Chondrocyte (in vitro differentiated cells): ENCODE data around the gene USF1. TPM values are rescaled to one million over a fixed set of nuclear protein-coding genes. Genes with fewer than 3 reads are reported as not detected.

Source experiments
- DNase-seq: peaks from one replicate; pipeline ENCODE4 v3.0.0; 2021; ENCODE audit warnings: mixed read lengths, low spot score
- H3K27ac Mint-ChIP-seq: one replicate; pipeline ENCODE4 v1.8.0; 2021; ENCODE audit warnings: mild to moderate bottlenecking, moderate library complexity, mixed read lengths; ENCODE audit not compliant: unreplicated experiment
- H3K27me3 Mint-ChIP-seq: 2 replicates; pipeline ENCODE4 v1.8.0; 2021; ENCODE audit warnings: low read depth, mixed read lengths
- H3K36me3 Mint-ChIP-seq: 2 replicates; pipeline ENCODE4 v1.8.0; 2021; ENCODE audit warnings: low read depth, mixed read lengths
- H3K4me1 Mint-ChIP-seq: 2 replicates; pipeline ENCODE4 v1.8.0; 2021; ENCODE audit warnings: low read depth, mild to moderate bottlenecking, mixed read lengths
- H3K4me3 Mint-ChIP-seq: one replicate; pipeline ENCODE4 v1.8.0; 2021; ENCODE audit warnings: mild to moderate bottlenecking, moderate library complexity, mixed read lengths; ENCODE audit not compliant: unreplicated experiment
- H3K9me3 Mint-ChIP-seq: 2 replicates; pipeline ENCODE4 v1.8.0; 2021; ENCODE audit warnings: low read depth, mixed read lengths
- total RNA-seq: library from RNA; stranded (reverse); gene quantifications from 3 replicates; pipeline ENCODE4 v1.2.1, GENCODE V29; 2021
- TF ChIP-seq, protein P1 (sequence below): fragments of 200-600 bp; sonication (generic); IDR thresholded peaks from 2 replicates; pipeline ENCODE4 v1.5.0; 2021; ENCODE audit warnings: antibody characterized with exemption, mild to moderate bottlenecking, moderate library complexity

USF1 gene
- total RNA-seq, 1 donor from 2014 or later, result 35.3 TPM

GRCh38 chr1:161012420-161012819 lies 33.4 kb downstream of the USF1 start:
- Mint-ChIP-seq H3K9me3 (no peaks in the 10 kb centered on the region), H3K36me3 (no peaks in the 10 kb centered on the region), H3K4me3 (no peak overlapping the region), H3K4me1 (no peaks in the 10 kb centered on the region), H3K27ac (no peak overlapping the region), H3K27me3 (peaks cover 3% of the 10 kb centered on the region)
- TF ChIP-seq, protein P1, sequence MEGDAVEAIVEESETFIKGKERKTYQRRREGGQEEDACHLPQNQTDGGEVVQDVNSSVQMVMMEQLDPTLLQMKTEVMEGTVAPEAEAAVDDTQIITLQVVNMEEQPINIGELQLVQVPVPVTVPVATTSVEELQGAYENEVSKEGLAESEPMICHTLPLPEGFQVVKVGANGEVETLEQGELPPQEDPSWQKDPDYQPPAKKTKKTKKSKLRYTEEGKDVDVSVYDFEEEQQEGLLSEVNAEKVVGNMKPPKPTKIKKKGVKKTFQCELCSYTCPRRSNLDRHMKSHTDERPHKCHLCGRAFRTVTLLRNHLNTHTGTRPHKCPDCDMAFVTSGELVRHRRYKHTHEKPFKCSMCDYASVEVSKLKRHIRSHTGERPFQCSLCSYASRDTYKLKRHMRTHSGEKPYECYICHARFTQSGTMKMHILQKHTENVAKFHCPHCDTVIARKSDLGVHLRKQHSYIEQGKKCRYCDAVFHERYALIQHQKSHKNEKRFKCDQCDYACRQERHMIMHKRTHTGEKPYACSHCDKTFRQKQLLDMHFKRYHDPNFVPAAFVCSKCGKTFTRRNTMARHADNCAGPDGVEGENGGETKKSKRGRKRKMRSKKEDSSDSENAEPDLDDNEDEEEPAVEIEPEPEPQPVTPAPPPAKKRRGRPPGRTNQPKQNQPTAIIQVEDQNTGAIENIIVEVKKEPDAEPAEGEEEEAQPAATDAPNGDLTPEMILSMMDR, result no peak
- no peak for DNase-seq

GRCh38 chr1:161009602-161010211 lies 36.1 kb downstream of the USF1 start:
- Mint-ChIP-seq H3K27ac (no peak overlapping the region), H3K4me1 (no peaks in the 10 kb centered on the region), H3K9me3 (no peaks in the 10 kb centered on the region), H3K27me3 (no peaks in the 10 kb centered on the region), H3K4me3 (no peak overlapping the region), H3K36me3 (no peaks in the 10 kb centered on the region)
- TF ChIP-seq, protein P1, result no peak
- no peak for DNase-seq

DNA sequence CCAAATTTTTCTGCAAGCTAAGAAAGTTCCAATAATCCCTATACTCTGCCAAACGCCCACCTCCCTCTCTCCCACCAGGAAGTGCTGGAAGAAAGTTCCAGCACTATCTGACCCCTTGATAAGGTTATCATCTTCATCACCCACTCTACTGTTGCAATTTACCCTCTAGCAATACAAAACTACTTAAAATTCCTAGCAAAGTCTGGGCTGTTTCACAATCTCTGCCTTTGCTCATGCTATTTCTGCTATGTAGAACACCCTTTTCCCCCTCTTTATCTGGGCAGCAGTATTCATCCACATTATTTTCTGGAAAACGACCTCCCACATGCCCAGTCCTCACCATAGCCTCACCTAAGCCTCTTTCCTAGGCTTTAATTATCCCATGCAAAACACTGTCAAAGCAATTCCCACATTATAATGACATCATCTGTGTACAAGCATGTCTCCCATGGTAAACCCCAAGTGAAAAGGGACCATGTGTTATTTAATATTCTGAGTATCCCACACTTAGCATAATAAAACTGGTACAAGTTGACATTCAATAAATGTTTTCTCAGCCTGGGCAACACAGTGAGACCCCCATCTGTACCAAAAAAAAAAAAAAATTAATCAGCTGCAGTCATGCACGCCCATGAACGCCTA lies 36.8 kb downstream of the USF1 start:
- Mint-ChIP-seq H3K36me3 (no peaks in the 10 kb centered on the region), H3K4me1 (no peaks in the 10 kb centered on the region), H3K9me3 (no peaks in the 10 kb centered on the region), H3K4me3 (no peak overlapping the region), H3K27me3 (no peaks in the 10 kb centered on the region), H3K27ac (no peak overlapping the region)
- TF ChIP-seq, protein P1, result no peak
- no peak for DNase-seq

DNA sequence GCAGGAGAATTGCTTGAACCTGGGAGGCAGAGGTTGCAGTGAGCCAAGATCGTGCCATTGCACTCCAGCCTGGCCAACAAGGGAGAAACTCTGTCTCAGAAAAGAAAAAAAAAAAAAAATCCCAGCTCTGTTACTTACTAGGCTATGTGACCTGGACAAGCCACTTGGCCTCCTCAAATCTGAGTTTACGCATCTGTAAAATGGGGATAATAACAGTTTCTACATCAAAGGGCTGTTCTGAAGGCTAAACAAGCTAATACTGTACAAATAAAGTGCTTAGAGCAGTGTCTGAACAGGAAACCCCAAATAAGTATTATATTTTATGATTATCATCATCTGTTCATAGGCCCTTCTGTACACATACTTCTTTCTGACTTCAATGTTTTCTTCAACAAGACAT lies 38.4 kb downstream of the USF1 start:
- TF ChIP-seq, protein P1, result no peak
- H3K4me3 Mint-ChIP-seq, result no peak overlapping the region
- no peak for DNase-seq
- no peaks in the 10 kb centered on the region for H3K4me1 Mint-ChIP-seq
- no peaks in the 10 kb centered on the region for H3K9me3 Mint-ChIP-seq
- H3K27me3 Mint-ChIP-seq, result no peaks in the 10 kb centered on the region
- no peaks in the 10 kb centered on the region for H3K36me3 Mint-ChIP-seq
- no peak overlapping the region for H3K27ac Mint-ChIP-seq

GRCh38 chr1:161006563-161006962 lies 39.2 kb downstream of the USF1 start:
- H3K27me3 Mint-ChIP-seq, result no peaks in the 10 kb centered on the region
- no peak overlapping the region for H3K27ac Mint-ChIP-seq
- H3K9me3 Mint-ChIP-seq, result no peaks in the 10 kb centered on the region
- no peaks in the 10 kb centered on the region for H3K36me3 Mint-ChIP-seq
- TF ChIP-seq, protein P1, result no peak
- no peak for DNase-seq
- no peaks in the 10 kb centered on the region for H3K4me1 Mint-ChIP-seq
- H3K4me3 Mint-ChIP-seq, result no peak overlapping the region
